ENCODE results near the gene ATXN10. TPM values are rescaled to one million over a fixed set of nuclear protein-coding genes. Genes with fewer than 3 reads are reported as not detected.

Gene ATXN10
- total and polyA plus RNA-seq, 2 of the 8 experiments (the other 6 are each of a cell fraction or from before 2014, with no cell fraction given), result 134 to 210 TPM

- CTCF ChIA-PET (ENCODE audit: partially characterized antibody), result interaction anchor here (0.8 to 2.7 kb wide), 6 partner anchors 19 to 235 kb away, joined by 3 to 8 read pairs (median 4); no protein-coding TSS in a partner anchor
- POLR2A ChIA-PET (ENCODE audit: partially characterized antibody), result interaction anchor here (0.7 kb wide), 1 partner anchor 62 kb away, joined by 3 read pairs; no protein-coding TSS in a partner anchor
- Histone ChIP-seq H3K23ac (ENCODE audit: insufficient read length) (no peak overlapping the region), H4K8ac (ENCODE audit: extremely low read depth, insufficient read depth, low read length) (no peak overlapping the region; the same call in 1 of the 2 replicates), H2BK15ac (ENCODE audit: low read length) (no peak overlapping the region), H3K18ac (ENCODE audit: extremely low read depth, low read length) (no peak overlapping the region), H3K27me3 (replicated peaks in 1 of 4; ENCODE audit: control insufficient read depth in 3 of 4, extremely low read depth in 1 of 4, insufficient read depth in 3 of 4, low read length in 3 of 4) (no peaks in the 10 kb centered on the region), H3K9ac (replicated peaks in 1 of 4; ENCODE audit: extremely low read depth in 1 of 4, low read depth in 3 of 4, low read length in 3 of 4) (no peak overlapping the region), H2BK120ac (replicated peaks; ENCODE audit: low read depth, low read length) (no peak overlapping the region), H3K23me2 (ENCODE audit: low read depth, low read length) (no peaks in the 10 kb centered on the region), H2AK5ac (ENCODE audit: low read depth, low read length) (no peak overlapping the region), H2AFZ (ENCODE audit: low read length) (no peak overlapping the region), H2BK20ac (ENCODE audit: low read length) (no peak overlapping the region), H2BK5ac (ENCODE audit: low read depth, low read length) (no peak overlapping the region), H3K4ac (replicated peaks; ENCODE audit: insufficient read length, low read depth, low read length) (no peak overlapping the region), H3K79me2 (ENCODE audit: control insufficient read depth in 1 of 2, insufficient read depth in 2 of 2, low read length in 2 of 2) (no peaks in the 10 kb centered on the region), H3K4me1 (replicated peaks in 1 of 4; ENCODE audit: control insufficient read depth in 3 of 4, insufficient read depth in 4 of 4, low read length in 3 of 4) (peaks cover 0 to 4% (median 0%) of the 10 kb centered on the region in 4 experiments; a peak in 1 of 7 replicates), H3K56ac (replicated peaks; ENCODE audit: insufficient read length, low read depth, low read length) (no peak overlapping the region), H3K9me3 (ENCODE audit: insufficient read depth in 2 of 2, low read depth in 1 of 2, low read length in 1 of 2) (no peaks in the 10 kb centered on the region), H3K4me2 (ENCODE audit: insufficient read depth in 1 of 2, low read depth in 2 of 2, low read length in 2 of 2) (no peak overlapping the region), H2BK12ac (ENCODE audit: low read depth, low read length) (no peak overlapping the region), H4K5ac (ENCODE audit: insufficient read length, low read depth, low read length) (no peak overlapping the region), H3K27ac (ENCODE audit: low read depth, low read length) (no peak overlapping the region), H3K36me3 (ENCODE audit: control insufficient read depth in 2 of 4, insufficient read depth in 4 of 4, low read length in 3 of 4) (peaks cover 0 to 7% (median 3%) of the 10 kb centered on the region in 4 experiments; a peak in 3 of 8 replicates), H3K14ac (ENCODE audit: insufficient read length) (no peak overlapping the region), H4K91ac (replicated peaks; ENCODE audit: insufficient read length, low read length) (no peak overlapping the region), H3K79me1 (ENCODE audit: low read depth, low read length) (no peaks in the 10 kb centered on the region), H4K20me1 (replicated peaks in 1 of 2; ENCODE audit: control insufficient read depth in 1 of 2, insufficient read depth in 2 of 2, low read length in 2 of 2) (peaks cover 0 to 2% of the 10 kb centered on the region in 2 experiments), H3K4me3 (ENCODE audit: extremely low read depth in 1 of 4, insufficient read depth in 2 of 4, low read depth in 3 of 4, low read length in 4 of 4) (no peak overlapping the region)
- no peak for DNase-seq (ENCODE audit: low read depth in 1 of 2, low spot score in 2 of 2)
- WGBS, 2 experiments (ENCODE audit: extremely low coverage in 1 of 2, insufficient coverage in 1 of 2, insufficient read length in 1 of 2, insufficient replicate concordance in 2 of 2, low coverage in 1 of 2, low lambda C conversion rate in 2 of 2, missing lambda C conversion rate in 1 of 2), result 85% methylated on average over 6 of the region's 6 CpGs; no CpG with 5 or more reads in 1 of the 2 experiments
- FAIRE-seq, result no peak
- TF ChIP-seq CBX8 (IDR thresholded peaks at IDR 0.05; ENCODE audit: borderline replicate concordance, low read depth, low read length) (no peak), SAP30 (IDR thresholded peaks at IDR 0.05; ENCODE audit: insufficient read depth, insufficient replicate concordance, low read length) (no peak), TBP (IDR thresholded peaks at IDR 0.05; ENCODE audit: low read depth, low read length) (no peak), KDM1A (IDR thresholded peaks at IDR 0.05; ENCODE audit: borderline replicate concordance, low read length) (no peak), CTCF (IDR thresholded peaks at IDR 0.05; ENCODE audit: control extremely low read depth in 1 of 3, insufficient read depth in 1 of 3, low read depth in 1 of 3, low read length in 3 of 3) (no peak), E2F6 (IDR thresholded peaks at IDR 0.05) (no peak), TCF12 (IDR thresholded peaks at IDR 0.05; ENCODE audit: low read depth, low read length) (no peak), USF2 (IDR thresholded peaks at IDR 0.05; ENCODE audit: low read length) (no peak), ZNF274 (IDR thresholded peaks at IDR 0.05; ENCODE audit: borderline replicate concordance, extremely low read depth, low read length) (no peak)
These were observed 141.3 kb downstream of the ATXN10 start for GRCh38 chr22:45812910-45813309.

Data from H1 (cell line).